Esophagus squamous epithelium (tissue), 4 donors: Measurements from ENCODE around the gene AOPEP.

Source experiments
- POLR2A ChIP-seq, 4 donors: fragments of 450-650 bp; IDR thresholded peaks; one replicate each; pipeline ENCODE4 v1.6.1; 2017; ENCODE audit warnings: antibody characterized with exemption in 4 of 4, mild to moderate bottlenecking in 4 of 4, moderate library complexity in 3 of 4
- TF ChIP-seq, protein P1 (sequence below), 6 experiments: fragments of 450-650 bp in 4 of 6; fragments of 200-600 bp in 2 of 6; sonication (generic) in 2 of 6; IDR thresholded peaks; one replicate each; pipeline ENCODE4 v1.5.1; 2016 to 2019; ENCODE audit warnings: antibody characterized with exemption in 6 of 6, mild to moderate bottlenecking in 4 of 6, moderate library complexity in 4 of 6

- TF ChIP-seq, protein P1, sequence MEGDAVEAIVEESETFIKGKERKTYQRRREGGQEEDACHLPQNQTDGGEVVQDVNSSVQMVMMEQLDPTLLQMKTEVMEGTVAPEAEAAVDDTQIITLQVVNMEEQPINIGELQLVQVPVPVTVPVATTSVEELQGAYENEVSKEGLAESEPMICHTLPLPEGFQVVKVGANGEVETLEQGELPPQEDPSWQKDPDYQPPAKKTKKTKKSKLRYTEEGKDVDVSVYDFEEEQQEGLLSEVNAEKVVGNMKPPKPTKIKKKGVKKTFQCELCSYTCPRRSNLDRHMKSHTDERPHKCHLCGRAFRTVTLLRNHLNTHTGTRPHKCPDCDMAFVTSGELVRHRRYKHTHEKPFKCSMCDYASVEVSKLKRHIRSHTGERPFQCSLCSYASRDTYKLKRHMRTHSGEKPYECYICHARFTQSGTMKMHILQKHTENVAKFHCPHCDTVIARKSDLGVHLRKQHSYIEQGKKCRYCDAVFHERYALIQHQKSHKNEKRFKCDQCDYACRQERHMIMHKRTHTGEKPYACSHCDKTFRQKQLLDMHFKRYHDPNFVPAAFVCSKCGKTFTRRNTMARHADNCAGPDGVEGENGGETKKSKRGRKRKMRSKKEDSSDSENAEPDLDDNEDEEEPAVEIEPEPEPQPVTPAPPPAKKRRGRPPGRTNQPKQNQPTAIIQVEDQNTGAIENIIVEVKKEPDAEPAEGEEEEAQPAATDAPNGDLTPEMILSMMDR (IDR thresholded peaks at IDR 0.05), result no peak
- TF ChIP-seq POLR2A (IDR thresholded peaks at IDR 0.05), result no peak
These were observed 285.7 kb downstream of the AOPEP start for GRCh38 chr9:95012035-95012708.
